NCI-H1930 (cell line): ENCODE data around the gene SPATA33.

ENCODE experiments used
- DNase-seq, 2 experiments: peaks; one replicate each; lab custom pipeline; 2025; lab: John Stamatoyannopoulos, UW

The SPATA33 gene

GRCh38 chr16:89657442-89658220, at the start of gene SPATA33, which contains the start of gene CHMP1A:
TSS of gene SPATA33 (plus strand) at chr16:89657836. CDS start at chr16:89657912, 76 bp downstream.
TSS of gene CHMP1A (minus strand) at chr16:89657708. CDS start at chr16:89657588, 120 bp downstream.
- DNase-seq = peak; percentile 76 to 87

GRCh38 chr16:89607937-89608740, 49.5 kb upstream of the SPATA33 start:
- DNase-seq = no peak

GRCh38 chr16:89610108-89610453, 47.6 kb upstream of the SPATA33 start:
- no peak for DNase-seq

- DNase-seq = no peak
These were observed 45.0 kb upstream of the SPATA33 start for GRCh38 chr16:89612415-89613166.

GRCh38 chr16:89613231-89613953, 44.2 kb upstream of the SPATA33 start, which contains the start of gene DPEP1:
TSS of gene DPEP1 (plus strand) at chr16:89613642. CDS start at chr16:89630411, 16,769 bp downstream.
- no peak for DNase-seq

- DNase-seq = no peak
These were observed 43.6 kb upstream of the SPATA33 start for GRCh38 chr16:89613954-89614459.

GRCh38 chr16:89615176-89615575, 42.5 kb upstream of the SPATA33 start:
- DNase-seq = no peak

- DNase-seq = no peak
These were observed 42.0 kb upstream of the SPATA33 start for GRCh38 chr16:89615596-89616090.

GRCh38 chr16:89616623-89617022, 41.0 kb upstream of the SPATA33 start:
- no peak for DNase-seq

GRCh38 chr16:89617036-89617435, 40.6 kb upstream of the SPATA33 start:
- no peak for DNase-seq

- DNase-seq = no peak
These were observed 39.3 kb upstream of the SPATA33 start for GRCh38 chr16:89618109-89618998.

GRCh38 chr16:89619840-89620239, 37.8 kb upstream of the SPATA33 start:
- DNase-seq = no peak

- no peak for DNase-seq
These were observed 37.2 kb upstream of the SPATA33 start for GRCh38 chr16:89620406-89620841.

- no peak for DNase-seq
These were observed 36.4 kb upstream of the SPATA33 start for GRCh38 chr16:89621136-89621697.

GRCh38 chr16:89621698-89622409, 35.8 kb upstream of the SPATA33 start:
- no peak for DNase-seq

- DNase-seq = no peak
These were observed 34.0 kb upstream of the SPATA33 start for GRCh38 chr16:89623511-89624261.

GRCh38 chr16:89624777-89625761, 32.6 kb upstream of the SPATA33 start:
- DNase-seq = no peak
